ENCODE results near the gene BMP7.
"Not testable (repeated sequence)": the region's sequence is repeated elsewhere in the genome, so short reads cannot be mapped to it uniquely, and the experiment has no call there.

DNA sequence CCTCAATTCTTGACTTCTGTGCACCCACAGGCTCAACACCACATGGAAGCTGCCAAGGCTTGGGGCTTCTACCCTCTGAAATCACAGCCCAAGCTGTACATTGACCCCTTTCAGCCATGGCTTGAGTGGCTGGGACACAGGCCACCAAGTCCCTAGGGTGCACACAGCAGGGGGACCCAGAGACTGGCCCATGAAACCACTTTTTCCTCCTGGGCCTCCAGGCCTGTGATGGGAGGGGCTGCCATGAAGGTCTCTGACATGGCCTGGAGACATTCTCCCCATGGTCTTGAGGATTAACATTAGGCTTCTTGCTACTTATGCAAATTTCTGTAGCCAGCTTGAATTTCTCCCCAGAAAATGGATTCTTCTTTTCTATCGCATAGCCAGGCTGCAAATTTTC, 26.7 kb downstream of the BMP7 start:
- TF ChIP-seq, protein P1, sequence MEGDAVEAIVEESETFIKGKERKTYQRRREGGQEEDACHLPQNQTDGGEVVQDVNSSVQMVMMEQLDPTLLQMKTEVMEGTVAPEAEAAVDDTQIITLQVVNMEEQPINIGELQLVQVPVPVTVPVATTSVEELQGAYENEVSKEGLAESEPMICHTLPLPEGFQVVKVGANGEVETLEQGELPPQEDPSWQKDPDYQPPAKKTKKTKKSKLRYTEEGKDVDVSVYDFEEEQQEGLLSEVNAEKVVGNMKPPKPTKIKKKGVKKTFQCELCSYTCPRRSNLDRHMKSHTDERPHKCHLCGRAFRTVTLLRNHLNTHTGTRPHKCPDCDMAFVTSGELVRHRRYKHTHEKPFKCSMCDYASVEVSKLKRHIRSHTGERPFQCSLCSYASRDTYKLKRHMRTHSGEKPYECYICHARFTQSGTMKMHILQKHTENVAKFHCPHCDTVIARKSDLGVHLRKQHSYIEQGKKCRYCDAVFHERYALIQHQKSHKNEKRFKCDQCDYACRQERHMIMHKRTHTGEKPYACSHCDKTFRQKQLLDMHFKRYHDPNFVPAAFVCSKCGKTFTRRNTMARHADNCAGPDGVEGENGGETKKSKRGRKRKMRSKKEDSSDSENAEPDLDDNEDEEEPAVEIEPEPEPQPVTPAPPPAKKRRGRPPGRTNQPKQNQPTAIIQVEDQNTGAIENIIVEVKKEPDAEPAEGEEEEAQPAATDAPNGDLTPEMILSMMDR (IDR thresholded peaks at IDR 0.05): not testable (repeated sequence)
- not testable (repeated sequence) for TF ChIP-seq EP300 (IDR thresholded peaks at IDR 0.05)
